Small intestine (tissue), 7 donors: ENCODE data around the gene TMC6. TPM values are rescaled to one million over a fixed set of nuclear protein-coding genes. Genes with fewer than 3 reads are reported as not detected.
A peak's percentile ranks its signal among the peaks of the same experiment; 100 is the strongest.
"Not testable (repeated sequence)": the region's sequence is repeated elsewhere in the genome, so short reads cannot be mapped to it uniquely, and the experiment has no call there.

Experiments used
- DNase-seq, 2 donors: peaks; one replicate each; pipeline versions ENCODE4 v3.0.0 to v3.0.0-alpha.2; 2013
- FAIRE-seq: peaks from 2 replicates; lab custom pipeline; 2012; peaks lifted over from hg19 to GRCh38; lab: Jason Lieb, UNC
- H3K27ac ChIP-seq, 3 donors: one replicate each; pipeline ENCODE4 v1.5.1; 2013; ENCODE audit warnings: low read length in 2 of 3, mild to moderate bottlenecking in 2 of 3, control low read depth in 1 of 3, inconsistent platforms in 1 of 3, low read depth in 1 of 3, moderate library complexity in 1 of 3
- H3K27me3 ChIP-seq, 3 donors: one replicate each; pipeline ENCODE4 v1.6.1; 2013; ENCODE audit warnings: low read length in 3 of 3, inconsistent platforms in 1 of 3; ENCODE audit not compliant: control insufficient read depth in 3 of 3, insufficient read depth in 3 of 3
- H3K36me3 ChIP-seq, 3 donors: one replicate each; pipeline ENCODE4 v1.6.1; 2013; ENCODE audit warnings: low read length in 3 of 3, inconsistent platforms in 1 of 3, low read depth in 1 of 3, mild to moderate bottlenecking in 1 of 3, moderate library complexity in 1 of 3; ENCODE audit not compliant: control insufficient read depth in 3 of 3, insufficient read depth in 2 of 3
- H3K4me1 ChIP-seq, 3 donors: one replicate each; pipeline ENCODE4 v1.6.1; 2013; ENCODE audit warnings: low read length in 2 of 3, inconsistent platforms in 1 of 3, low read depth in 1 of 3, mild to moderate bottlenecking in 1 of 3, moderate library complexity in 1 of 3; ENCODE audit not compliant: control insufficient read depth in 3 of 3, insufficient read depth in 2 of 3
- H3K4me3 ChIP-seq, 3 donors: one replicate each; pipeline ENCODE4 v1.5.1; 2013; ENCODE audit warnings: low read length in 3 of 3, control low read depth in 1 of 3, inconsistent platforms in 1 of 3, low read depth in 1 of 3, mild to moderate bottlenecking in 1 of 3, moderate library complexity in 1 of 3
- H3K9me3 ChIP-seq, 2 donors: one replicate each; pipeline ENCODE4 v1.6.1; 2013; ENCODE audit warnings: low read depth in 1 of 2, low read length in 1 of 2; ENCODE audit not compliant: control insufficient read depth in 2 of 2, insufficient read depth in 1 of 2
- WGBS, 3 donors: extraction: QIAGEN DNeasy Blood & Tissue Kit; methylation state at CpG; one replicate each; pipeline ENCODE4 v1.1.7; 2013; 5-methylcytosine and 5-hydroxymethylcytosine counted together
- polyA plus RNA-seq, 4 donors: library from polyadenylated mRNA; stranded (reverse) in 3 of 4; unstranded in 1 of 4; fragments of 200-250 nt in 3 of 4; fragments of 120-200 nt in 1 of 4; gene quantifications; one replicate each; pipeline versions ENCODE4 v1.2.1 to v1.2.3, GENCODE V29; 2013
- donor health status: healthy with polysubstance abuse.
- donor health status: control.
- donor health status: control.
- donor health status: Bipolar disorder and iron deficiency.
- donor health status: healthy.

The TMC6 gene
- polyA plus RNA-seq, 4 donors = 29.7 to 69.6 (median 50.5) TPM

DNA sequence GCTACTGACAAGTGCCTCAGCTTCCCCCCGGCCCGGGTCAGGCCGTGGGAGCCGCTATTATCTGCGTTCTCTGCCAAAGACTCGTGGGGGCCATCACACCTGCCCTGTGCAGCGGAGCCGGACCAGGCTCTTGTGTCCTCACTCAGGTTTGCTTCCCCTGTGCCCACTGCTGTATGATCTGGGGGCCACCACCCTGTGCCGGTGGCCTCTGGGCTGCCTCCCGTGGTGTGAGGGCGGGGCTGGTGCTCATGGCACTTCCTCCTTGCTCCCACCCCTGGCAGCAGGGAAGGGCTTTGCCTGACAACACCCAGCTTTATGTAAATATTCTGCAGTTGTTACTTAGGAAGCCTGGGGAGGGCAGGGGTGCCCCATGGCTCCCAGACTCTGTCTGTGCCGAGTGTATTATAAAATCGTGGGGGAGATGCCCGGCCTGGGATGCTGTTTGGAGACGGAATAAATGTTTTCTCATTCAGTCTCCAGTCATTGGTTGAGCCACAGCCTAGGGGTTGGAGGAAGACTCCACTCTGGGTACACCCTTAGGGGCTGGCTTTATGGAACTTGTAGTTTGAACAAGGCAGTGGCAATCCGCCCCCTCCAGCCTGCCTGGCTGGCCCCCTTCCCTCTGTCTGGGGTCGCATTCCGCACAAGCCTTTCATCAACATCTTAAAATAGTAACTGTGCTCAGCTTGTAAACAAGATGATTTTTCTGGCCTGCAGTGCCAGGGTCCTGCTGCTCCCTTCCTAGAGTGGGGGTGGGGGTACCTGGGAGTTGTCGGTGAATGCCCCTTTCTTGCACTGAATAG, 43.9 kb upstream of the TMC6 start:
- H3K4me3 ChIP-seq = no peak overlapping the region
- DNase-seq (peak; percentile 68 to 76), FAIRE-seq (no peak)
- no peaks in the 10 kb centered on the region for H3K27me3 ChIP-seq
- H3K4me1 ChIP-seq = peaks cover 6 to 67% (median 20%) of the 10 kb centered on the region in 3 donors
- no peaks in the 10 kb centered on the region for H3K9me3 ChIP-seq
- WGBS, 3 donors = 16 to 29% (median 24%) methylated on average over 17 to 19 of the region's 19 CpGs
- peak overlapping the region; percentile 71 to 93 (median 78) for H3K27ac ChIP-seq
- peaks cover 0 to 70% (median 2%) of the 10 kb centered on the region in 3 donors for H3K36me3 ChIP-seq

DNA sequence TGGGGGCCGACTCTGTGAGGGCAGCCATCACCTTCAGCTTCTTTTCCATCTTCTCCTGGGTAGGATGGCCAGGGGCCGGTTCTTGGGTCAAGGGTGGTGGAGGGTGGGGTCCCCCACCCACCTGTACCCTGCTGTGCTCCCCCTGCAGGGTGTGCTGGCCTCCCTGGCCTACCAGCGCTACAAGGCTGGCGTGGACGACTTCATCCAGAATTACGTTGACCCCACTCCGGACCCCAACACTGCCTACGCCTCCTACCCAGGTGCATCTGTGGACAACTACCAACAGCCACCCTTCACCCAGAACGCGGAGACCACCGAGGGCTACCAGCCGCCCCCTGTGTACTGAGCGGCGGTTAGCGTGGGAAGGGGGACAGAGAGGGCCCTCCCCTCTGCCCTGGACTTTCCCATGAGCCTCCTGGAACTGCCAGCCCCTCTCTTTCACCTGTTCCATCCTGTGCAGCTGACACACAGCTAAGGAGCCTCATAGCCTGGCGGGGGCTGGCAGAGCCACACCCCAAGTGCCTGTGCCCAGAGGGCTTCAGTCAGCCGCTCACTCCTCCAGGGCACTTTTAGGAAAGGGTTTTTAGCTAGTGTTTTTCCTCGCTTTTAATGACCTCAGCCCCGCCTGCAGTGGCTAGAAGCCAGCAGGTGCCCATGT, 43.2 kb upstream of the TMC6 start:
- Histone ChIP-seq H3K4me1 (peaks cover 6 to 73% (median 20%) of the 10 kb centered on the region in 3 donors), H3K27ac (peak overlapping the region; percentile 71 to 93 (median 78)), H3K36me3 (peaks cover 0 to 70% (median 2%) of the 10 kb centered on the region in 3 donors)
- 56 to 79% (median 66%) methylated on average over 19 of the region's 19 CpGs for WGBS, 3 donors
- not testable (repeated sequence) for H3K27me3 ChIP-seq, FAIRE-seq, H3K9me3 ChIP-seq, DNase-seq, H3K4me3 ChIP-seq

DNA sequence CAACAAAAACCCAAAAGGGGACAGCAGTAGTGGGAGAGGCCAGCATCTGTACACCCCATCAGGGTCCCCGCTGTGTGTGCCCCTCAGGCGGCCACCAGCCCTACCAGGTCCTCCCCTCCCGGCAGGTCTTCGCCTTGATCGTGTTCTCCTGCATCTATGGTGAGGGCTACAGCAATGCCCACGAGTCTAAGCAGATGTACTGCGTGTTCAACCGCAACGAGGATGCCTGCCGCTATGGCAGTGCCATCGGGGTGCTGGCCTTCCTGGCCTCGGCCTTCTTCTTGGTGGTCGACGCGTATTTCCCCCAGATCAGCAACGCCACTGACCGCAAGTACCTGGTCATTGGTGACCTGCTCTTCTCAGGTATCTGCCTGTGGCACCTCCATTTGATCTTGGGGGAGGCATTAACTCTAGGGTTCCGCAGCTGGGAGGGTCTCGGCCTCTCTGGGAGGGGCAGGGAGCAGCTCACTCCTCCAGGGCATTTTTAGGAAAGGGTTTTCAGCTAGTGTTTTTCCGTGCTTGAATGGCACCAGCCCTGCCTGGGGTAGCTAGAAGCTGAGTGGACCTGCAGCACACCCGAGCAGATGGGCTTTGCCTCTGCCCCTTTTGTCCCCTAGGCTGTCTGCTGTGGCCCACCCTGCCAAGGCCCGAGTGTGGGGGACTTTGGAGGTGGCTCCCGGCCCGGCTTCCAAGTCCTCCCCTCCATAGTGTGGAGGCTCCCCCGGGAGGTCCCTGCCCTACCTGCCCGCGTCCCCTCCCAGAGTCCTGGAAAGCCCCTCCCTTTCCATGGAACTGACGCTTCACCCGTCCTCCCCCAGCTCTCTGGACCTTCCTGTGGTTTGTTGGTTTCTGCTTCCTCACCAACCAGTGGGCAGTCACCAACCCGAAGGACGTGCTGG, 42.4 kb upstream of the TMC6 start:
- Histone ChIP-seq H3K4me1 (peaks cover 6 to 72% (median 20%) of the 10 kb centered on the region in 3 donors), H3K9me3 (no peaks in the 10 kb centered on the region), H3K4me3 (no peak overlapping the region), H3K27ac (peak overlapping the region in 1 of 3 donors; percentile 93), H3K36me3 (peaks cover 0 to 66% (median 2%) of the 10 kb centered on the region in 3 donors), H3K27me3 (no peaks in the 10 kb centered on the region)
- FAIRE-seq (no peak), DNase-seq (no peak)
- 74 to 82% (median 80%) methylated on average over 31 of the region's 31 CpGs for WGBS, 3 donors

DNA sequence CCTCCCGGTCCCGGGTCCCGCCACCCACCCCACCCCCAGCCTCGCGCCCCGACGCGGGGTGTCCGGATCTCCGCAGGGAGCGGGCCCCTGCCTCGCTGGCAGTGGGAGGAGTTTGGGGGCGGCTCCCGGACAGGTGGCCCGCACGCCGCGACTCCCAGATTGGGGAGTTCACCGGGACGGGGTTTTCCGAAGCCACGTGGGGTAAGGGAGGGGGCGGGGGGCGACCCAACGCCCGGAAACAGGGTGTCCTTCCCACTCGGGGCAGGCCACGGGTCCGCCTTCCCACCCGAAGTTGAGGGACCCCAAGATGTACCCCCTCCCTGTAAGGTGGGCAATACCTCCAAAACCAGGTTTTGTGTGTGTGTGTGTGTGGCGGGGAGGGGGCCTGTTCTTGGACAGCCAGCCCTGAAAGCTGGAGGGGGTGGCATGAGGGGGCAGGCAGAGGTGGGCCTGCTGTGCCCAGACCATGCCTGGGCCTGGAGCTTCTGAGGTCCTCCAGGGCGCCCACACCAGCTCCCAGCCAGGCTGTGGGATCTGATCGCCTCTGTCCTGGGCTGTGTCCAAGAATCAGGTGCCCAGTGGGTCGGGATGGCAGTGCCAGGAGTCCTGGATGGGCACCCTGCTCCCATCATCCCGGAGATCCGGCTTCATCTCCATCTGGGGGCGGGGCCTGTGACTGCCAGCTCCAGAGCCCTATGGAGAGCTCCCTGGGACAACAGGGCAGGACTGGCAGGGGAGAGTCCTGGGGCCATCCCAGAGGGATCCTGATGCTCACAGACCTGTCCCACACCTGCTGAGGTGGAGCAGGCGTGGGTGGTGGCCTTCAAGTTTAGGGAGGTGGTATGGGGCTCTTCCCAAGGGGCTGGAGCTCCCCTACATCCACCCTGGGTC, 40.6 kb upstream of the TMC6 start:
- DNase-seq (peak; percentile 80 to 82), FAIRE-seq (no peak)
- H3K9me3 ChIP-seq = no peaks in the 10 kb centered on the region
- H3K27ac ChIP-seq = peak overlapping the region; percentile 63 to 93 (median 89)
- 0 to 8% (median 5%) methylated on average over 28 to 38 of the region's 38 CpGs for WGBS, 3 donors
- H3K4me1 ChIP-seq = peaks cover 2 to 55% (median 15%) of the 10 kb centered on the region in 3 donors
- no peaks in the 10 kb centered on the region for H3K27me3 ChIP-seq
- peaks cover 0 to 61% (median 2%) of the 10 kb centered on the region in 3 donors for H3K36me3 ChIP-seq
- peak overlapping the region; percentile 86 to 91 (median 89) for H3K4me3 ChIP-seq

DNA sequence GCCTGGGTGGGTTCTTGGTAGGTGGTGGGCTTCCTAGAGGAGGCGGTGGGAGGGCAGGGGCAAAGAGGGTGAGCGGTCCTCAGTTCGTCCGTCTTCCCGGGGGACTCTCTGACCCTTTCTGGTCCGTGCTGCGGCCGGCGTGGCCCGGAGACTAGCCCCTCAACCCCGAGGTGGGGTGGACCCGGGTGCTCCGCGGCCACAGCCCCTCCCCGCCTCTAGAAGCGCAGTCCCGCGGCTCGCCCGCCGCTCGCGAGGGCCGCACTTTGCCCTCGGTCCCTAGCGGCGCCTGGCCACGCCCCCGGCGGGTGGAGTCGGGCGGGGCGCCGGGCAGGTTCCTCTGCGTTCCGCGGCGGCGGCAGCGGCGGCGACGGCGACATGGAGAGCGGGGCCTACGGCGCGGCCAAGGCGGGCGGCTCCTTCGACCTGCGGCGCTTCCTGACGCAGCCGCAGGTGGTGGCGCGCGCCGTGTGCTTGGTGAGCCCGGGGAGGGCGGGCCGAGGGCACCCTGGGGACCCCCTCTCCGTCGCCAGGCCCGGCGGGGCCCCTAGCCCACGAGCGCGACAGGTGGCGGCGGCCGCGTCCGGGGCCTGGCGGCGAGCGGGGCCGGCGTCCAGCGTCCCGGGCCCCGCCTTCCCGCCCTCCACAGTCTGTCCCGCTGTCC, 39.8 kb upstream of the TMC6 start, which contains the start of gene SYNGR2:
Gene SYNGR2, plus strand, starts transcription at position 340 of the 661 bp plus-strand sequence. Its CDS starts 36 bp downstream, at position 376.
- H3K27ac ChIP-seq = peak within 1 kb of the TSS; percentile 85 to 93 (median 89)
- H3K4me1 ChIP-seq = peaks cover 1 to 48% (median 15%) of the 10 kb centered on the region in 3 donors
- FAIRE-seq = no peak
- no peaks in the 10 kb centered on the region for H3K27me3 ChIP-seq
- H3K36me3 ChIP-seq = peaks cover 0 to 59% (median 2%) of the 10 kb centered on the region in 3 donors
- peak; percentile 89 to 95 for DNase-seq
- WGBS, 3 donors = 0 to 1% (median 0%) methylated on average over 37 to 84 of the region's 84 CpGs
- peak within 1 kb of the TSS; percentile 86 to 91 (median 89) for H3K4me3 ChIP-seq
- H3K9me3 ChIP-seq = no peaks in the 10 kb centered on the region

DNA sequence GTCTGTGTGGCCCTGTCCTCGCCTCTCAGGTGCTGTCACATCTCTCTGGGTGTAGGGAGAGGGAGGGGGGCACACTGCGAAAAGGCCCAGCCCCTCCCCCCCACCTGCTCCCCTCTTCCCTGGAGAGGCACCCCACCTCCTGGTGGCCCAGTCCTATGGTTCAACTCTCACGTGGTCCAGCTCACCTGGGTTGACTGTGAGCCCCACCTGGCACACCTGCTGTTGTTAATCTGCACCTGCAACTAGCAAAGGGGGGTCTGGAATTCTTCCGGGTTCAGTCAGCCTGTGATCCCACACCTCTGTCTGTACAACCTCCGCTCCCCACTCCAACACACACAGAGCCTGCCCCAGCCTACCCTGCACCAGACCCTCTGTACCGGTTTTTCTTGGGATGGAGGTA, 37.9 kb upstream of the TMC6 start:
- Histone ChIP-seq H3K4me3 (no peak overlapping the region), H3K4me1 (peaks cover 0 to 42% (median 4%) of the 10 kb centered on the region in 3 donors), H3K36me3 (peaks cover 0 to 46% (median 2%) of the 10 kb centered on the region in 3 donors), H3K27me3 (no peaks in the 10 kb centered on the region), H3K27ac (peak overlapping the region in 2 of 3 donors; percentile 62 to 64), H3K9me3 (no peaks in the 10 kb centered on the region)
- 17 to 53% (median 39%) methylated on average over 6 of the region's 6 CpGs for WGBS, 3 donors
- peak in 1 of 2 donors; percentile 87 for DNase-seq
- FAIRE-seq = no peak
